ENCODE data around the gene CELSR1. TPM values are rescaled to one million over a fixed set of nuclear protein-coding genes. Genes with fewer than 3 reads are reported as not detected.

The CELSR1 gene
- total and polyA plus RNA-seq, 8 donors = 0.75 to 3.2 (median 1.2) TPM

DNA sequence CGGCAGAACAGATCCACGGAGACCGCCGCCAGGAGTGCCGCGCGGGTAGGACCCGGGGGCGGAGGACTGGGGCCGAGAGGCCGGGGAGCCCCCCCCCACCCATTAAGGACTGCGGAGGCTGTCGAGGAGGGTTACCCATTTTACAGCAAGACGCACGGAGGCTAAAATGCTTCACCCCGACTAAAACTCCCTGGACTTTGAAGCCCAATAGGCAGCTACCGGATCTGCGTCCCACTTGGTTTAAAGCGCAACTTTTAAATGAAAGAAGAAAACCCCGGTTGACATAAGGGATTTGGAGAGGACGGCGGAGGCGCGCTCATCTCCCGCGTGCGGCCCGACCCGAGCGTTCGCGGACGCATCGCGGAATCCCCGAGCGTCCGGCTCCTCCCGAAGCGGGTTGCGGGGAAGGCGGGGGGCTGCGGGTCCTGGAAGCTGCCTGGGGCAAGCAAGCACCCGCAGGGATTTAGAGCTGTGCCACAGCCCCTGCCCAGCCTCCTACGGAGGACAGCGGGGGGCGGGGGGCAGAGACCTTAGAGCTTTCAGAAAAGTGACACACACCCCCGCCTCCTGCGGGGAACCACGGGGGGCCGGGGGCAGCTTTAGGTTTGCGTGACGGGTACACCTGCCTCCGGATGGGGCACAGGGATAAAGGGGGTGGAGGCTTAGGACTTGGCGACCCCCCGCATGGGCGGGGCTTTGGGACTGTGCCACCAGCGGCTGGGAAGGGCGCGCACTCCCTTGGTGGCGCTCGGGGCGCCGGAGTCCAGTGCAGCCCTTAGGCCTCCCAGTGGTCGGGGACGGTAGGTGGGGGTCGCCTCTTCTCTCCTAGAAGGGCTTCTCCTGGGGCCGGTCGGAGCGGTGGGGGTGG lies 760 bp upstream of the CELSR1 start:
- TF ChIP-seq, protein P1, sequence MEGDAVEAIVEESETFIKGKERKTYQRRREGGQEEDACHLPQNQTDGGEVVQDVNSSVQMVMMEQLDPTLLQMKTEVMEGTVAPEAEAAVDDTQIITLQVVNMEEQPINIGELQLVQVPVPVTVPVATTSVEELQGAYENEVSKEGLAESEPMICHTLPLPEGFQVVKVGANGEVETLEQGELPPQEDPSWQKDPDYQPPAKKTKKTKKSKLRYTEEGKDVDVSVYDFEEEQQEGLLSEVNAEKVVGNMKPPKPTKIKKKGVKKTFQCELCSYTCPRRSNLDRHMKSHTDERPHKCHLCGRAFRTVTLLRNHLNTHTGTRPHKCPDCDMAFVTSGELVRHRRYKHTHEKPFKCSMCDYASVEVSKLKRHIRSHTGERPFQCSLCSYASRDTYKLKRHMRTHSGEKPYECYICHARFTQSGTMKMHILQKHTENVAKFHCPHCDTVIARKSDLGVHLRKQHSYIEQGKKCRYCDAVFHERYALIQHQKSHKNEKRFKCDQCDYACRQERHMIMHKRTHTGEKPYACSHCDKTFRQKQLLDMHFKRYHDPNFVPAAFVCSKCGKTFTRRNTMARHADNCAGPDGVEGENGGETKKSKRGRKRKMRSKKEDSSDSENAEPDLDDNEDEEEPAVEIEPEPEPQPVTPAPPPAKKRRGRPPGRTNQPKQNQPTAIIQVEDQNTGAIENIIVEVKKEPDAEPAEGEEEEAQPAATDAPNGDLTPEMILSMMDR (IDR thresholded peaks at IDR 0.05) = no peak
- H3K27me3 ChIP-seq = peaks cover 0 to 6% (median 0%) of the 10 kb centered on the region in 4 donors
- H3K4me3 ChIP-seq = peak overlapping the region in 3 of 4 donors; percentile 18 to 45 (median 43)
- no peak for DNase-seq
- H3K36me3 ChIP-seq = no peaks in the 10 kb centered on the region
- no peaks in the 10 kb centered on the region for H3K9me3 ChIP-seq
- no peak for FAIRE-seq
- peaks cover 0 to 8% (median 0%) of the 10 kb centered on the region in 3 donors for H3K4me1 ChIP-seq
- no peak overlapping the region for H3K27ac ChIP-seq
- ATAC-seq = peak in 2 of 4 donors; percentile 4 to 8
- intact Hi-C loops (cut with DNase I) = loop anchor here in 1 of 3 donors (10.0 kb wide), 1 partner anchor 543 kb away; no protein-coding TSS in a partner anchor
- 5% methylated on average over 67 to 70 of the region's 70 CpGs for WGBS, 2 donors

DNA sequence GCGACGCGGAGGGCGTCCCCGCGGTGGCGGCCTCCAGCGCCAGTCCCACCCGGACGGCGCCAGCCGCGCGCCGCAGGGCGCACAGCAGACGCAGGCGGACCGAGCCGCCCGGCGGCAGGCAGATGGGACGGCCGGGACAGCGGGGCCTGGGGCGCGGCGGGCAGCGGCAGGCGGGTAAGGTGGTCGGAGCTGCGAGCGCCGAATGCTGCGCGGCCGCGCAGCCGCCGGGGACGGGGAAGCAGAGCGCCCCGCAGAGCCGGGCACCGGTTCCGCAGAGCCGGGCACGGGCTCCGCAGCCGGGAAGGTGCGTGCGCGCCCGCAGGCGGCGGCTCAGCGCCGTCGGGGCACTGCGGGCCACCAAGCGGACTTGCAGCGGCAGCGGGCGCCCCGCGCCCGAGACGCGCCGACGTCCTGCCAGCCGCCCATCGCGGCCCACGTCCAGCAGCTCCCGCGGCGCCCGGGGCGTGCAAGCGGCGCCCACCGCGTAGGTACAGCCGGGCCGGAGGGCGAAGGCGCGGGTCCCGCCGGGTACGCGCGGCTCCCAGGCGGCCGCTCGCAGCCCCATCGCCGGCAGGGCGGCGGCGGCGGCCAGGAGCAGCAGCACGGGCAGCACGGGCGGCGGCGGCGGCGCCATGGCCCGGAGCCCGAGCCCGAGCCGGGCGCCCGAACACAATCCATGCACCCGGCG lies 739 bp downstream of the CELSR1 start:
- intact Hi-C loops (cut with DNase I) = loop anchor here in 1 of 3 donors (10.0 kb wide), 1 partner anchor 542 kb away; no protein-coding TSS in a partner anchor
- H3K27ac ChIP-seq = no peak overlapping the region
- no peaks in the 10 kb centered on the region for H3K9me3 ChIP-seq
- WGBS, 2 donors = 5% methylated on average over 76 to 118 of the region's 118 CpGs
- TF ChIP-seq, protein P1 (IDR thresholded peaks at IDR 0.05) = no peak
- peaks cover 0 to 8% (median 0%) of the 10 kb centered on the region in 3 donors for H3K4me1 ChIP-seq
- ATAC-seq (peak in 3 of 4 donors; percentile 19 to 30 (median 19)), DNase-seq (no peak), FAIRE-seq (no peak)
- no peaks in the 10 kb centered on the region for H3K36me3 ChIP-seq
- peak overlapping the region in 3 of 4 donors; percentile 10 to 45 (median 43) for H3K4me3 ChIP-seq
- H3K27me3 ChIP-seq = peaks cover 0 to 6% (median 0%) of the 10 kb centered on the region in 4 donors

DNA sequence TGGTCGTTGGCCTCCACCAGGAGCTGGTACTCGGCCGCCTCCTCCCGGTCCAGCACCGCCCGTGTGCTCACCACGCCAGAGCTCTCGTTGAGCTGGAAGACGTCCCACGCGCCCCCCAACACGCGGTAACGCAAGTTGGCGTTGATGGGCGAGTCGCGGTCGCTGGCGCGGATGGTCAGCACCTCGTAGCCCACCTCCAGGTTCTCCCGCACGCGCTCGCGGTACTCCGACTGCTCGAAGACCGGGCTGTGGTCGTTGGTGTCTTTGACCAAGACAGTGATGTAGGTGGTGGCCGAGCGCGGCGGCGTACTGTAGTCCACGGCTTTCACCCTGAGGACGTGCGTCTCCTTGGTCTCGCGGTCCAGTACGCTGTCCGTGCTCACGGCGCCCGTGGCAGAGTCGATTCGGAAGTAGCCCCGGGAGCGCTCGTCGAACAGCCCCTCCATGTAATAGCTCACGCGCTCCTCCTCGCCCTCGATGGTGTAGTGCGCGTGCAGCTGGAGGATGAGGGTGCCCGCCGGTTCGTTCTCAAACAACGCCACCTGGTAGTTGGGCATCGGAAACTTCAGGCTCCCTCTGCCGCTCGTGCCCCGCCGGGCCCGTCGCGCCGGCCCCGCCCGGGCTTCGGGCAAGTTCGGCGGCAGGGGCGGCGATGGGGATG lies 1.4 kb downstream of the CELSR1 start:
- TF ChIP-seq, protein P1 (IDR thresholded peaks at IDR 0.05) = no peak
- ATAC-seq = no peak
- peaks cover 0 to 8% (median 0%) of the 10 kb centered on the region in 3 donors for H3K4me1 ChIP-seq
- DNase-seq = no peak
- intact Hi-C loops (cut with DNase I) = loop anchor here in 1 of 3 donors (10.0 kb wide), 1 partner anchor 541 kb away; no protein-coding TSS in a partner anchor
- H3K4me3 ChIP-seq = no peak overlapping the region
- no peak for FAIRE-seq
- WGBS, 2 donors = 66 to 82% methylated on average over 63 to 78 of the region's 78 CpGs
- peaks cover 0 to 6% (median 0%) of the 10 kb centered on the region in 4 donors for H3K27me3 ChIP-seq
- H3K36me3 ChIP-seq = no peaks in the 10 kb centered on the region
- H3K27ac ChIP-seq = no peak overlapping the region
- H3K9me3 ChIP-seq = no peaks in the 10 kb centered on the region

DNA sequence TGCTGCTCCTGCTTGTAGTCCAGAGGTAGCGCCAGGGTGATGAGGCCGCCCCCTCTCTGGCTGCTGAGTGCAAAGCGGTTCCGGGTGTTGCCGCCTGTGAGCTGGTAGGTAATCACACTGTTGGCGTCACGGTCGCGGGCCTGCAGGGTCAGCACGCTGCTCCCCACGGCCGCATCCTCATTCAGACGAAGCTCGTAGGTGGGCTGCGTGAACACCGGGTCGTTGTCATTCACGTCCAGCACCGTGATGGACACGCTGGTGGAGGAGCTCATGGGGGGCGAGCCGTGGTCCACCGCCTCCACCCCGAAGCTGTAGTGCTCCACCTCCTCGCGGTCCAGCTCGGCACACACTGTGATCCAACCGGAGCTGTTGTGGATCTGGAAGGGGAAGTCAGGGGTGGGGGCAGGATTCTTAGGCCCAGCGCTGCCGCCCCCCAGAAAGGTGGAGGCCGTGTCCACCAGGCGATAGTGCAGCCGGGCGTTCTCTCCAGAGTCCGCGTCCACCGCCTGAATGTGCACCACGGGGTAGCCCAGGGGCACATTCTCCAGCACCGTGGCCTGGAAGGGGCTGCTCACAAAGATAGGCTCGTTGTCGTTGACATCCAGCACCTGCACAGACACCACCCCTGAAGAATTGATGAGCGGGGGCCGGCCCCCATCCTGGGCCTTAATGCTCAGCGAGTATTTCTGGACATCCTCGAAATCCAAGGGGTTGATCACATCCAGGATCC lies 2.4 kb downstream of the CELSR1 start:
- WGBS, 2 donors = 93 to 98% methylated on average over 45 of the region's 45 CpGs
- Histone ChIP-seq H3K4me1 (peaks cover 0 to 8% (median 0%) of the 10 kb centered on the region in 3 donors), H3K27ac (no peak overlapping the region), H3K4me3 (no peak overlapping the region), H3K36me3 (no peaks in the 10 kb centered on the region), H3K9me3 (no peaks in the 10 kb centered on the region), H3K27me3 (peaks cover 0 to 6% (median 0%) of the 10 kb centered on the region in 4 donors)
- FAIRE-seq (no peak), ATAC-seq (no peak), DNase-seq (no peak)
- TF ChIP-seq, protein P1 (IDR thresholded peaks at IDR 0.05) = no peak
- intact Hi-C loops (cut with DNase I) = loop anchor here in 1 of 3 donors (10.0 kb wide), 1 partner anchor 540 kb away; no protein-coding TSS in a partner anchor

Measured in pancreas (tissue), 10 donors.